PFSK-1 (cell line): ENCODE results near the gene INSYN2B.

ENCODE experiments used
- FOXP2 ChIP-seq: optimal IDR thresholded peaks from 2 replicates; pipeline ENCODE3; 2011; ENCODE audit warnings: borderline replicate concordance, control low read depth, inconsistent platforms; ENCODE audit not compliant: insufficient read depth; ENCODE audit errors: extremely low read length, extremely low read depth
- POLR2AphosphoS5 ChIP-seq: IDR thresholded peaks from 2 replicates; pipeline ENCODE4 v1.6.1; 2012; ENCODE audit warnings: low read depth, mild to moderate bottlenecking, control low read depth, low read length, moderate library complexity
- REST ChIP-seq, 2 experiments: IDR thresholded peaks; 2 replicates each; pipeline versions ENCODE4 v1.6.1 to v1.8.0; 2011 to 2012; ENCODE audit warnings: low read depth in 2 of 2, low read length in 2 of 2, control low read depth in 1 of 2, inconsistent platforms in 1 of 2, mild to moderate bottlenecking in 1 of 2, moderate library complexity in 1 of 2; ENCODE audit not compliant: insufficient read depth in 1 of 2
- SIN3A ChIP-seq: IDR thresholded peaks from 2 replicates; pipeline ENCODE4 v1.6.1; 2012; ENCODE audit warnings: mild to moderate bottlenecking, low read length, moderate library complexity, borderline replicate concordance; ENCODE audit not compliant: insufficient read depth
- TAF1 ChIP-seq: IDR thresholded peaks from 2 replicates; pipeline ENCODE4 v1.6.1; 2012; ENCODE audit warnings: low read length, control low read depth, borderline replicate concordance; ENCODE audit not compliant: insufficient read depth

INSYN2B gene

GRCh38 chr5:169842699-169843098 is 137.6 kb downstream of the INSYN2B start:
- TF ChIP-seq SIN3A (no peak), POLR2AphosphoS5 (no peak), REST (IDR thresholded peaks at IDR 0.05; ENCODE audit: insufficient read depth in 1 of 2, low read depth in 2 of 2, low read length in 2 of 2) (no peak), FOXP2 (no peak), TAF1 (no peak)

- TF ChIP-seq SIN3A = no peak
- TF ChIP-seq REST (IDR thresholded peaks at IDR 0.05; ENCODE audit: insufficient read depth in 1 of 2, low read depth in 2 of 2, low read length in 2 of 2) = no peak
- no peak for TF ChIP-seq POLR2AphosphoS5
- no peak for TF ChIP-seq TAF1
- TF ChIP-seq FOXP2 = no peak
Measured at GRCh38 chr5:169840405-169840804, 139.9 kb downstream of the INSYN2B start.

GRCh38 chr5:169838688-169839087 is 141.6 kb downstream of the INSYN2B start:
- TF ChIP-seq REST (IDR thresholded peaks at IDR 0.05; ENCODE audit: insufficient read depth in 1 of 2, low read depth in 2 of 2, low read length in 2 of 2) = no peak
- TF ChIP-seq POLR2AphosphoS5 = no peak
- no peak for TF ChIP-seq SIN3A
- TF ChIP-seq TAF1 = no peak
- TF ChIP-seq FOXP2 = no peak

GRCh38 chr5:169837686-169838085 is 142.6 kb downstream of the INSYN2B start:
- TF ChIP-seq POLR2AphosphoS5 = no peak
- no peak for TF ChIP-seq FOXP2
- no peak for TF ChIP-seq TAF1
- no peak for TF ChIP-seq REST (IDR thresholded peaks at IDR 0.05; ENCODE audit: insufficient read depth in 1 of 2, low read depth in 2 of 2, low read length in 2 of 2)
- TF ChIP-seq SIN3A = no peak
